CD4-positive, alpha-beta T cell treated with Interleukin-6 at 100 ng/mL for 8 hours (primary cell): ENCODE data around the gene USP17L21.
"Not testable (repeated sequence)": the region's sequence is repeated elsewhere in the genome, so short reads cannot be mapped to it uniquely, and the experiment has no call there.

Experiments
- DNase-seq: peaks from one replicate; pipeline ENCODE4 v3.0.0-alpha.2; 2020; ENCODE audit warnings: mixed read lengths, low spot score

USP17L21 gene

GRCh38 chr4:9262572-9262971, at the start of gene USP17L21:
Gene USP17L21 (plus strand): TSS chr4:9262872. CDS start chr4:9262872, 0 bp downstream.
- DNase-seq, result not testable (repeated sequence)

- not testable (repeated sequence) for DNase-seq
These were observed 48.0 kb upstream of the USP17L21 start for GRCh38 chr4:9214701-9215100.

- not testable (repeated sequence) for DNase-seq
These were observed 47.6 kb upstream of the USP17L21 start, which contains the start of gene USP17L11 for GRCh38 chr4:9215105-9215504. Gene USP17L11 (plus strand): TSS chr4:9215405. CDS start chr4:9215405, 0 bp downstream.

- not testable (repeated sequence) for DNase-seq
These were observed 42.8 kb upstream of the USP17L21 start, which contains the start of gene USP17L12 for GRCh38 chr4:9219852-9220251. Gene USP17L12 (plus strand): TSS chr4:9220152. CDS start chr4:9220152, 0 bp downstream.

GRCh38 chr4:9224596-9224995, 38.1 kb upstream of the USP17L21 start, which contains the start of gene USP17L13:
Gene USP17L13 (plus strand): TSS chr4:9224896. CDS start chr4:9224896, 0 bp downstream.
- not testable (repeated sequence) for DNase-seq

GRCh38 chr4:9230249-9230648, 32.4 kb upstream of the USP17L21 start:
- not testable (repeated sequence) for DNase-seq

- DNase-seq, result not testable (repeated sequence)
These were observed 28.6 kb upstream of the USP17L21 start, which contains the start of gene USP17L15 for GRCh38 chr4:9234085-9234484. Gene USP17L15 (plus strand): TSS chr4:9234385. CDS start chr4:9234385, 0 bp downstream.

- DNase-seq, result peak; percentile 0
These were observed 24.2 kb upstream of the USP17L21 start for GRCh38 chr4:9238461-9238860.

- DNase-seq, result not testable (repeated sequence)
These were observed 19.1 kb upstream of the USP17L21 start, which contains the start of gene USP17L17 for GRCh38 chr4:9243579-9243978. Gene USP17L17 (plus strand): TSS chr4:9243879. CDS start chr4:9243879, 0 bp downstream.

- peak; percentile 0 for DNase-seq
These were observed 14.6 kb upstream of the USP17L21 start, which contains the start of gene USP17L18 for GRCh38 chr4:9247953-9248680. Gene USP17L18 (plus strand): TSS chr4:9248630. CDS start chr4:9248630, 0 bp downstream.

- DNase-seq, result not testable (repeated sequence)
These were observed 9.6 kb upstream of the USP17L21 start, which contains the start of gene USP17L19 for GRCh38 chr4:9253078-9253477. Gene USP17L19 (plus strand): TSS chr4:9253378. CDS start chr4:9253378, 0 bp downstream.

GRCh38 chr4:9257824-9258223, 4.8 kb upstream of the USP17L21 start, which contains the start of gene USP17L20:
Gene USP17L20 (plus strand): TSS chr4:9258124. CDS start chr4:9258124, 0 bp downstream.
- DNase-seq, result not testable (repeated sequence)

GRCh38 chr4:9267319-9267718, 4.6 kb downstream of the USP17L21 start, which contains the start of gene USP17L22:
Gene USP17L22 (plus strand): TSS chr4:9267619. CDS start chr4:9267619, 0 bp downstream.
- DNase-seq, result not testable (repeated sequence)

- not testable (repeated sequence) for DNase-seq
These were observed 9.0 kb downstream of the USP17L21 start for GRCh38 chr4:9271719-9272118.
